ENCODE measurements around the gene PKP3.
"Not testable (repeated sequence)": the region's sequence is repeated elsewhere in the genome, so short reads cannot be mapped to it uniquely, and the experiment has no call there.

PKP3 gene

DNA sequence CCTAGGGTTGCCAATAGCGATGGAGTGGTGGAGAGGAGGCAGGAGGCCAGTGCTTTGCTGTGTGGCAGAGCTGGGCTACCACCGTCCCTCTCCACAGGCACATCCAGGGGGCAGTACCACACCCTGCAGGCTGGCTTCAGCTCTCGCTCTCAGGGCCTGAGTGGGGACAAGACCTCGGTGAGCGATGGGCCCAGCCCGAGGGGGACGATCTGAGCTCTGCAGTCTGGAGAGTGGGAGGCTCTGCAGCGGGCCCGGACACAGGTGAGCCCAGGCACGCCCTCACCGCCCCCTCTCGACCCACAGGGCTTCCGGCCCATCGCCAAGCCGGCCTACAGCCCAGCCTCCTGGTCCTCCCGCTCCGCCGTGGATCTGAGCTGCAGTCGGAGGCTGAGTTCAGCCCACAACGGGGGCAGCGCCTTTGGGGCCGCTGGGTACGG, 2.5 kb downstream of the PKP3 start:
- peak; percentile 35 for DNase-seq

DNA sequence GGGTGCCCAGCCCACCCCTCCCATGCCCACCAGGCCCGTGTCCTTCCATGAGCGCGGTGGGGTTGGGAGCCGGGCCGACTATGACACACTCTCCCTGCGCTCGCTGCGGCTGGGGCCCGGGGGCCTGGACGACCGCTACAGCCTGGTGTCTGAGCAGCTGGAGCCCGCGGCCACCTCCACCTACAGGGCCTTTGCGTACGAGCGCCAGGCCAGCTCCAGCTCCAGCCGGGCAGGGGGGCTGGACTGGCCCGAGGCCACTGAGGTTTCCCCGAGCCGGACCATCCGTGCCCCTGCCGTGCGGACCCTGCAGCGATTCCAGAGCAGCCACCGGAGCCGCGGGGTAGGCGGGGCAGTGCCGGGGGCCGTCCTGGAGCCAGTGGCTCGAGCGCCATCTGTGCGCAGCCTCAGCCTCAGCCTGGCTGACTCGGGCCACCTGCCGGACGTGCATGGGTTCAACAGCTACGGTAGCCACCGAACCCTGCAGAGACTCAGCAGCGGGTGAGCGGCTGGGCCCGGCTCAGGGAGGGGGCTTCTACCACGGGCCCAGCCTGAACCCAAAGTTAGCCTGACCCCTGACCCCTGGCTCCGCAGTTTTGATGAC, 3.0 kb downstream of the PKP3 start:
- DNase-seq: peak; percentile 59

DNA sequence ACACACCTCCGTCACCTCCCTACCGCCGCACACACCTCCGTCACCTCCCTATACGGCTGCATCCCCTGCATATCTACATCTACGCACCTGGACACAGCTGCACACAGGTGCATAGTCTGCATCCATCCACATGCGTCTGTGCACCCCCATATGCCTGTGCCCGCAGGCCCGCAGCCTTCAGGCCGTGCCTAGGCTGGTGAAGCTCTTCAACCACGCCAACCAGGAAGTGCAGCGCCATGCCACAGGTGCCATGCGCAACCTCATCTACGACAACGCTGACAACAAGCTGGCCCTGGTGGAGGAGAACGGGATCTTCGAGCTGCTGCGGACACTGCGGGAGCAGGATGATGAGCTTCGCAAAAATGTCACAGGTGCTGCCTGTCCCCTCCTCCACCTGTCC, 4.8 kb downstream of the PKP3 start:
- DNase-seq: peak; percentile 17

DNA sequence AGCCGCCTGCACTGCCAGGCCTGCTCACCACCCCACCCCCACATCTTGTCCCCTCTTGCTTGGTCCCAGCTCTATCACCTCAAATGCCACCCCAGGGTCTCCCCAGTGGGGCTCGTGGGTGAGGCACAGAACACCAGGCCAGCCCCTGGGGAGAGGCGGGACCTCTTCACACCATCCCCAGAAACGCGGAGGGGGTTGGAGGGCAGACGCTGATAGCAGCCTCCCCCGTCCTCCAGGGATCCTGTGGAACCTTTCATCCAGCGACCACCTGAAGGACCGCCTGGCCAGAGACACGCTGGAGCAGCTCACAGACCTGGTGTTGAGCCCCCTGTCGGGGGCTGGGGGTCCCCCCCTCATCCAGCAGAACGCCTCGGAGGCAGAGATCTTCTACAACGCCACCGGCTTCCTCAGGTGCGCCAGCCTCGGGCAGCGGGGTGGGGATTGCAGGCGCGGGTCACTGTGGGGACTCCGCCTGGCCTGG, 5.8 kb downstream of the PKP3 start:
- no peak for DNase-seq

DNA sequence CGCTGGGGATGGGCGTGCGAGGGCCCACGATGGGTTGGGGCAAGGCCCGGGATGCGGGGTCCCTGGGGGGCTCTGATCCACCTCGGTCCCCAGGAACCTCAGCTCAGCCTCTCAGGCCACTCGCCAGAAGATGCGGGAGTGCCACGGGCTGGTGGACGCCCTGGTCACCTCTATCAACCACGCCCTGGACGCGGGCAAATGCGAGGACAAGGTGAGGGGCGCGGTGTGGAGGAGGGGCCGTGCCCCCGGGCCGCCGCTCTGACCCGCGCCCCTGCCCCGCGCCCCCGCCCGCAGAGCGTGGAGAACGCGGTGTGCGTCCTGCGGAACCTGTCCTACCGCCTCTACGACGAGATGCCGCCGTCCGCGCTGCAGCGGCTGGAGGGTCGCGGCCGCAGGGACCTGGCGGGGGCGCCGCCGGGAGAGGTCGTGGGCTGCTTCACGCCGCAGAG, 6.3 kb downstream of the PKP3 start:
- DNase-seq: no peak

DNA sequence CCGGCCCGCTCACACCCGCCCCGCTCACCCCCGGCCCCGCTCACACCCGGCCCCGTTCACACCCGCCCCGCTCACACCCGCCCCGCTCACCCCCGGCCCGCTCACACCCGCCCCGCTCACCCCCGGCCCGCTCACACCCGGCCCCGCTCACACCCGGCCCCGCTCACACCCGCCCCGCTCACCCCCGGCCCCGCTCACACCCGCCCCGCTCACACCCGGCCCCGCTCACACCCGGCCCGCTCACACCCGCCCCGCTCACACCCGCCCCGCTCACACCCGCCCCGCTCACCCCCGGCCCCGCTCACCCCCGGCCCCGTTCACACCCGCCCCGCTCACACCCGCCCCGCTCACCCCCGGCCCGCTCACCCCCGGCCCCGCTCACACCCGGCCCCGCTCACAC, 7.2 kb downstream of the PKP3 start:
- DNase-seq: not testable (repeated sequence)

DNA sequence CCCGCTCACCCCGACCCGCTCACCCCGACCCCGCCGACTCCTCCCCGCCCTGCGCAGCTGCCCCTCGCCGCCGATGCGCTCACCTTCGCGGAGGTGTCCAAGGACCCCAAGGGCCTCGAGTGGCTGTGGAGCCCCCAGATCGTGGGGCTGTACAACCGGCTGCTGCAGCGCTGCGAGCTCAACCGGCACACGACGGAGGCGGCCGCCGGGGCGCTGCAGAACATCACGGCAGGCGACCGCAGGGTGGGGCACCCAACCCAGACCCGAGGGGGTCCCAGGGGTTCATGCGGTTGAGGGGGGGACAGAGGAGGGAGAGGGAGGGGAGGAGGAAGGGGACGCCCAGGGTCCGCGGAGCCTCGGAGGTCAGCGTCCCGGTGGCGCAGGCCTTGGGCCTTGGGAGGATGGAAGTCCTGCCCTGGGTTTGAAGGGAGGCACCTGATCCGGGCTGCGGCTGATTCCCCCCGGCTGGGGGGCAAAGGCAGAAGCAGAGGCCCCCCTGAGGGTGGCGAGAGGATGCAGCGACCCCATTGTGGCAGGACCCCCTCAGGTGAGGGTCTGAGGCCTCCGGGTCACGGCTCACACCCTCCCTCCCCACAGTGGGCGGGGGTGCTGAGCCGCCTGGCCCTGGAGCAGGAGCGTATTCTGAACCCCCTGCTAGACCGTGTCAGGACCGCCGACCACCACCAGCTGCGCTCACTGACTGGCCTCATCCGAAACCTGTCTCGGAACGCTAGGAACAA, 9.2 kb downstream of the PKP3 start:
- no peak for DNase-seq

DNA sequence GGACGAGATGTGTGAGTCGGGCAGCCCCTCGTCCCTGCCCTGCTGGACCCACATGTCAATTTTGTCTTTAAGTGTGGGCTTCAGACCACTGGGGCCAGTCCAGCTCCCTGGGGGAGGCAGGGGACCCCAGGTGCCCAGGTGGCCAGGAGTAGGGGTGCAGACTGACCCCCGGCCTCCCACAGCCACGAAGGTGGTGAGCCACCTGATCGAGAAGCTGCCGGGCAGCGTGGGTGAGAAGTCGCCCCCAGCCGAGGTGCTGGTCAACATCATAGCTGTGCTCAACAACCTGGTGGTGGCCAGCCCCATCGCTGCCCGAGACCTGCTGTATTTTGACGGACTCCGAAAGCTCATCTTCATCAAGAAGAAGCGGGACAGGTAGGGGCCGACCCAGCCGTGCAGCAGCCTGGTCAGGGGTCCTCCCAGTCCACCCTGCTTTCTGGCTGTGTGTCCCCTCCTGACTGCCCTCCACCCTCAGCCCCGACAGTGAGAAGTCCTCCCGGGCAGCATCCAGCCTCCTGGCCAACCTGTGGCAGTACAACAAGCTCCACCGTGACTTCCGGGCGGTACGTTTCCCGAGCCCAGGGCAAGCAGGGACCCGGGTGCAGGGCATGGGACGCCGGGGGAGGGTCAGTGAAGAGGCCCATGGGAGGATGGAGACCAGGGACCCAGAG, 9.9 kb downstream of the PKP3 start:
- DNase-seq: no peak

DNA sequence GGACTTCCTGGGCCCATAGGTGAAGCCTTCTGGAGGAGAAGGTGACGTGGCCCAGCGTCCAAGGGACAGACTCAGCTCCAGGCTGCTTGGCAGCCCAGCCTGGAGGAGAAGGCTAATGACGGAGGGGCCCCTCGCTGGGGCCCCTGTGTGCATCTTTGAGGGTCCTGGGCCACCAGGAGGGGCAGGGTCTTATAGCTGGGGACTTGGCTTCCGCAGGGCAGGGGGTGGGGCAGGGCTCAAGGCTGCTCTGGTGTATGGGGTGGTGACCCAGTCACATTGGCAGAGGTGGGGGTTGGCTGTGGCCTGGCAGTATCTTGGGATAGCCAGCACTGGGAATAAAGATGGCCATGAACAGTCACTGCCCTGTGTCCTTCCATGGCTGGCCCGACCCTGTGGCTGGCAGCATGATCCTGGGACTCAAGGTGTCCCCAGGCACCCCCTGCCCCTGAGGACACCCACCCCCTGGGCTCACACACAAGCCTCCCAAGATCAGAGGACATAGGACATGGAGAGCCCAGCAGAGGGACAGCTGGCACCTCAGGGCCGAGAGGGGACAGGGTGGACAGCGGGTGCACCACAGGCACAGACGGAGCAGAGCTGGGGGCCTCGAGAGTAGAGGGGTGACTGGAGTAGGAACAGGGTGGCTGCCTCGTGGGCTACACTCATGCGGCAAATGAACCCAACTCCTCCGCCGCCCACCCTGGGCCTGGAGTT, 10.7 kb downstream of the PKP3 start:
- DNase-seq: no peak

DNA sequence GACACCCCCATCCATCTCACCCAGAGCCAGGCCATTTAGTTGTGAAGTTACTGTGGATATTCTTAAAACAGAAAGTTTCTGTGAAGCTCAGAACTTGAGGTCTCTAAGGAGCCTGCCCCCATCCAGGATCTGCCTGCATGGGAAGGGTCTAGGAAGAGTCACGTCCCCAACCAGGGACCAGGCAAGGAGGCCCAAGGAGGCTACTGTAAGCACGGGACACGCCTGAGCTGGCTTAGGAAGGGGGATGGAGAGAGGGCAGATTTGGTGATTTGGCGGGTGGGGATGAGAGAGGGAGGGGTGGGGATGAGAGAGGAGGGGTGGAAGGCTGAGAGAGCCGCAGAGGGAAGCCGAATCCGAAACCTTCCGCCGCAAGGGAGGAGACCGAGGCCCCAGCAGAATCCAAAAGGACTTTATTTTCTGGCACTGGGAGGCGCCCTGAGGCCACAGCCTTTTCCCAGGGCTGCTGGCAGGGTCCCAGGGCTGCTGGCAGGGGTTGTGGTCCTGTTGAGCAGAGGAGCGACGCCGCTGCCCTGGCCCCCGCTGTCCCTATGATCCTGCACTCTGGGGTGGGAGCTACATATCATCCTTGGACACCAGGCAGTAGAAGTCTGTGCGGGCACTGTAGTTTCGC, 11.4 kb downstream of the PKP3 start:
- DNase-seq: no peak

DNA sequence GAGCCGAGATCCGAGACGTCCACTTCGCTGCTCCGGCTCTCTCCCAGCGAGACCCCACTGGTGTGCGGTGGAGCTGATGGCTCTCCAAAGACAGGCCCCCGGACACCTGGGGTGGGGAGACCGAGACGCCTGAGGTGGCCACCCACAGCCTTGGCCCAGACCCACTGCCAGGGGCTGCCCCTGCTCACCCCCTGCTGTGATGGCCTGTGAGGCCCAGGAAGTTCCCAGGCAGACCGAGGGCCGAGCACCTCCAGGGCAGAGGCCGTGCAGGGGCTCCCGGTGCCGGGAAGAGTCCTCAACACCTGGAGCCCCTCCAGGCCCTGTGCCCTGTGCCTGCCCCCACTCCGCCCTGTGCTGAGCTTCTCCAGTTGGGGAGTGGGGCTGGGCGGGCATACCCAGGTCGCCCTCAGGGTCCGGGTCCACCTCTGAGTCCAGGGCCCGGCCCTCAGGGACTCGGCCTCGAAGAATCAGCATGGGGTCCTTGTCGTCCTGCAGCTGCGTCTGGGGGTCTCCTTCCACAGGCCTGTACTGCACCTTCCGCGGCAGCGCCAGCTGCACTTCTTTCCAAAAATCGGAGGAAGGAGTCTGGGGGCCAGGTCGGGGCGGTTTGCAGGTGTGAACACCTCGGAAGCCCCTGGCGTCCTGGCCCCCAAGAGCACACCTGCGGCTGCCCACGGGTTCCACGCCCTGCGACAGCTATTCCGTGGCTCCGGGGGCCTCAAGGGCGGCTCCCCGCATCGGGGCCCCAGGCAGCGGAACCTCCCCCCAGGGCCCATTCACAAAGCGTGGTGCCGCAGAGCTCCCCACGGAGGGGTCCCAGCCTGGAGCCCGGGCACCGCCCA, 12.2 kb downstream of the PKP3 start:
- no peak for DNase-seq

DNA sequence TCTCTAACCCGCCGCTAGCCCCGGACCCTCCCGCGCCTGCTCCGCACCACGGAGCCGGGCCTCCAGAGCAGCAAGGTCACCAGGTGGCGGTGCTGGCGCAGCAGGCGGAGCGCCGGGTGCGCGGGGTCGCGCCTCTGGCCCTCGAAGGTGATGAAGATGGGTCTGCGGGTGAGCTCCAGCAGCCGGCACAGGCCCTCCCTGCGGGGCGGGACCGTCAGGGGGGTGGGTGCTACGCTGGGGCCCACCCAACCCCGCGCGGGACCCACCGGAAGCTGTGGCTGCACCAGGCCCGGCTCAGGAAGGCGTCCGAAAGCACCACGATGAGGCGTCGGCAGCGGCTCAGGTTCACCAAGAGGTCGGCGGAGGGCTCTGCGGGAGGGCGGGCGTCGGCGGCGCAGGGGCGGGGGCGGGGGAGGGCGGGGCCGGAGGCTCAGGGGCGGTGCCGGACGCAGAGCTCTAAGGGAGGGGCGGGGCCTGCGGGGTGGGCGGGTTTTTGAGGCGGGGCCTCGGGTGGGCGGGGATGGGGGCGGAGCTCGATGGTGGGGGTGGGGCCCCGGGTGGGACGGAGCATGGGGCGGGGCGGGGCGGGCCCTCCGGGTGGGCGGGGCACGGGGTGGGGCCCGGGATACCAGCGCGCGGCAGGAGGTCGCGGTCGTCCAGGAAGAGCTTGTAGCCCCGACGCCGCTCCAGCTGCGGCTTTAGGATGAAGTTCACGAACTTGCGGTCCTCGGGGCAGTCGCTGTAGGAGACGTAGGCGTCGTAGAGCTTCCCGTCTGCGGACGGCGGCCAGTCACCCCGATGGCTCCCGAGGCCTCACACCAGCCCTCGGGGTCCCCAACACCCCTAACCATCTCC, 13.0 kb downstream of the PKP3 start:
- DNase-seq: peak; percentile 67

DNA sequence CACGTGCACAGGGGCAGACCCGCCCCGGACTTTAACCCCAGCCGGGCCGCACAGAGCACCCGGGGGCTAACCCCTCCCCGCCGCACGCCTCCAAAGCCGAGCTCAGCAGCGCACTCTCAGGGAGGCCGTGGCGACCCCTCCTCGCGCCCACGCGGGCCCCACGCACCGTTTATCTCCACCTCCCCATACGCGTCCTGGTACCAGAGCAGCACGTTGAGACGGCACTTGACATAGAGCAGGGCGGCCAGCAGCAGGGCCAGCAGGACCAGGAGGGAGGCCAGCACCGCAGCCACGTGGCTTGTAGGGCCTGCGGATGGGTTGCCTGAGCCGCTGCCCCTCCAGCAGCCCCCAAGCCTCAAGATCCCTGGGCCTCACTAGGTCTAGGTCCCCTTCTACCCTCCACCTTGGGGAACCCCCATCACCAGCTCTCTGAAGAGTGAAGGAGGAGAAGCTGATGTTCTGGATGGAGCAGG, 13.7 kb downstream of the PKP3 start:
- DNase-seq: no peak

DNA sequence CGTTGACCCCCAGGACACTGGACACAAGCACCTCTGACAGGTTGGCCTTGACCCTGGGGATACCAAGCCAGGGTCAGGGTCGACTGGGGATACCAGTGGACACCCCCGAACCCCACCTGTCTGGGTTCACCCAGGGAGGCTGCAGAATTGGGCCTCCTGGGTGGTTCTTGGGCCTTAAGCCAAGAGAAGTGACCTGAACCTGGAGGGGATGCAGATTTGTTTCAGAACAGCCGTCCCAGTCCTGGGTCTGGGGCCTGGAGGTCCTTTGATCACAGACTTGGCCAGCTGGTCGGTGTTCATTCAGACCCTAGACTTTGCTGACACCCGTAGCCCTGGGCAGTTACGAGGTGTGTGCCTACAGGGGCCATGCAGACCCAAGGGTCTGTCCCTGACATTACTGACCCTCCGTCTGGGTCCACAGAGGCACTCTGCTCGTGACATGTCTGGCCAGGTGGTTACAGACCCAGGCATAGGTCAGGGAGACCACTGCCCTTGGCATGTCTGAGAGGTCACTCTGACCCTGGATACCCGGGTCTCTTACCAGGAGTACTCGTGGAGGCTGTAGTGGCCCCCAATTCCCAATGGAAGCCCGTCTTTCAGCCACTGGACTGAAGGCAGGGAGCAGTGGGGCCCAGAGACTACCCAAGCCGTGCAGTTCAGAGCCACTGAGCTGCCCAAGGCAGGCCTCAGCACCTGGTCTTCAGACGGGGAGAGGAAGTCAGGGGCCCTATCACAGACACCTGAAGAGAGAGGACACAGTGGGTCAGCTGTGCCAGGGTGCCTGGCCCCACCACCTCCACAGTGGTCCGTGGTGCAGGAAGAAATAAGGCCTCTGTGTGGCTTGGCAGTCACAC, 14.4 kb downstream of the PKP3 start:
- DNase-seq: no peak

DNA sequence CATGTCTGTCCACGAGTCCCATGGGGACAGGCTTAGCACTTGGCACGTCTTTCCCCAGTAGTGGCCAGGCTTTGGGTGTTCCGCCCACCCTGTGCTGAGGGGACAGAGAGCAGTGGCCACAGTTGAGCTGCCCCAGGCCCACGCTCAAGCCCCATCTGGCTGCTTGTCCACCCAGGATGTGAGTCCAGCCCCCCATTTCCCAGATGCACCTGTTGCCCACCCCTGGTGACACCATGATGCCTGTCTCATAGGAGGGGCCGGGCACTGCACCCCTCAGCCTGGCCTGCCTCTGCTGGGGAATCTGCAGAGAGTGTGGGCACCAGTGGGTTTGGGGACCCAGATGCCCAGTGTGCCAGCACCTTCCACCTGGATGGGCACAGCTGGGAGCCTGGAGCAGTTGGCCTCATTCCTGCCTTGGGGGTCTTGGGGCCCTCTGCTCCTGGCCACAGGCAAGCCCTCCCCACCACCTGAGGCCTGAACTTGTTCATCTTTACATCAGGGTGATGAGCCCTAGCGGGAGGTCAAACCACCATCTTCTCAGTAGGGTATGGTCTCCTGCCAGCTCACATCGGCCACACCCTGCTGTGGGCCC, 15.1 kb downstream of the PKP3 start:
- DNase-seq: no peak

DNA sequence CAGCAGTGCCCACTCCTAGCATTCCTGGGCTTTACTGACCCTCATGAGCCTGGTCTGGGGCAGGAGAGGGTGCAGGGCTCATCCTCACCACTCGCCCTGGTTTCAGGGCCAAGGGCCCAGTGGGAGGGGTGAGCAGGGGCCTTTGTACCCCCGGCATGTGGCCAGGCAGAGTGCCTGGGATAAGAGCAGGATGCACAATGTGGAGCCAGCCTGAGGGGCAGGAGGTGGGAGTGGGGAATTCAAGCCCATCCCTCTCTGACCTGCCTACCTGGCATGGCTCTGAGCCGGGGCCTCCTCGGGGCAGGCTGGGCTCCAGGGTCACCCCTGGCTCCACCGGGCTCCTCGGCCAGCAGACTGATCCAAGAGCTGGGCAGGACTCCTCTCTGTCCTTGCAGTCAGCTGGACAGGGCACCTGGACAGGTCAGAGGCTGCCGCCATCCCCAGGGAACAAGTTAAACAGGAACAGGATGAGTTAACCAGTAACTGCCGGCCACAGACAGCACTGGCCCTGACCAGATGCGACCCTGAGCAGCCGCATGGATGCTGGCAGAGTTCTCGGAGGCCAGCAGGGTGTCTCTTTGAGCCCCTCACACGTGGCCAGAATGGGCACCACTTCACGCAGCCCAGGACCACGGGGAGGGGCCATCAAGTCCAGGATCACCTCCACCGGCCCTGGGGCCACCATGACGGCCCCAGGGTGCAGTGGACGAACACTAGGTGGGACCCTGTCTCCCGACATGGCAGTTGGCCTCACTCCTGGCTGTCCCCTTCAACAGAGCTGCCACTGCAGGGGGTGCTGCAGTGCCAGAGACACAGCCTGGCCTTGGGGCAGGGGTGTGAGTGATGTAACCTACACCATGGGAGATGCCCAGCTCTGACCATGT, 15.8 kb downstream of the PKP3 start:
- DNase-seq: no peak

DNA sequence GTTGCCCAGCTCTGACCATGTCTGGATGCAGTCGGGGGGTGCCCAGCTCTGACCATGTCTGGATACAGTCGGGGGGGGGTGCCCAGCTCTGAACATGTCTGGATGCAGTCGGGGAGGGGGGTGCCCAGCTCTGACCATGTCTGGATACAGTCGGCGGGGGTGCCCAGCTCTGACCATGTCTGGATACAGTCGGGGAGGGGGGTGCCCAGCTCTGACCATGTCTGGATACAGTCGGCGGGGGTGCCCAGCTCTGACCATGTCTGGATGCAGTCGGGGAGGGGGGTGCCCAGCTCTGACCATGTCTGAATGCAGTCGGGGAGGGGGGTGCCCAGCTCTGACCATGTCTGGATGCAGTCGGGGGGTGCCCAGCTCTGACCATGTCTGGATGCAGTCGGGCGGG, 16.7 kb downstream of the PKP3 start:
- DNase-seq: not testable (repeated sequence)

DNA sequence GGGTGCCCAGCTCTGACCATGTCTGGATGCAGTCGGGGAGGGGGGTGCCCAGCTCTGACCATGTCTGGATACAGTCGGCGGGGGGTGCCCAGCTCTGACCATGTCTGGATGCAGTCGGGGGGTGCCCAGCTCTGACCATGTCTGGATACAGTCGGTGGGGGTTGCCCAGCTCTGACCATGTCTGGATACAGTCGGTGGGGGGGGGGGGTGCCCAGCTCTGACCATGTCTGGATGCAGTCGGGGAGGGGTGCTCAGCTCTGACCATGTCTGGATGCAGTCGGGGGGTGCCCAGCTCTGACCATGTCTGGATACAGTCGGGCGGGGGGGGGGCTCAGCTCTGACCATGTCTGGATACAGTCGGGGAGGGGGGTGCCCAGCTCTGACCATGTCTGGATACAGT, 17.5 kb downstream of the PKP3 start:
- DNase-seq: not testable (repeated sequence)

All from inflammatory macrophage treated with lipopolysaccharide for 4 hours (primary cell).